NK-92 (cell line): ENCODE measurements around the gene UGGT1.
"Not testable (repeated sequence)": the region's sequence is repeated elsewhere in the genome, so short reads cannot be mapped to it uniquely, and the experiment has no call there.

Source experiments
- DNase-seq: peaks from one replicate; lab custom pipeline; 2025; ENCODE audit not compliant: unreplicated experiment; lab: John Stamatoyannopoulos, UW

UGGT1 gene

DNA sequence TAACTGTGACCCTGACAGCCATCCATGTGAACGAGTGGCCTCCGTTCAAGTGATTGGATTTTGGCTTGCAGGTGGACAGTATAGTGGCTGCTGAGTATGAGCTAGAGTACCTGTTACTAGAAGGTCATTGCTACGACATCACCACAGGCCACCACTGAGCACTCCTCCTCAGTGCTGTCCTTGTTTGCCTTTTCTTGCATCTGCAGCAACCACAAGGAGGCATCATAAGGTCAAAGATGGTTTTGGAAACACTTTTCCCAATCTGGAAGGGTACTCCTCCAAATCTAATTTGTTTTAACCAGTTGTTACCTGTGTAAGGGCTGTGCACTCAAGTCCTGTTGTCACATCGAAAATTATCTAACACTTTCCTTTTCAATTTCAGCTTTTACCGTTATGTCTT lies 81.2 kb downstream of the UGGT1 start:
- DNase-seq = no peak

DNA sequence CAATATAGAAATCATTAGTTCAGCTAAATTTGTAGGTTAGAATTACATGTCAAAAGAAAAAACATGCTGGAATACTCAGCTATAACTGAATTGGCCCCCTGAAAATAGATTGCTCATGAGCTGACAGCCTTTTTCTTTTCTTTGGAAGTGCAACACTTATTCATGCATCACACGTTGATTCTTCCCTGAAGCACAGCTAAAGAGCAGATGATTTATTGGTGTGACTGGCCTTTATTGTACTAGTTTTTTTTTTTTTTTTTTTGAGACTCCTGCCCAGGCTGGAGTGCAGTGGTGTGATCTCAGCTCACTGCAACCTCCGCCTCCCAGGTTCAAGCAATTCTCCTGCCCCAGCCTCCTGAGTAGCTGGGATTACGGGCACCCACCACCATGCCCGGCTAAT lies 83.1 kb downstream of the UGGT1 start:
- DNase-seq = not testable (repeated sequence)

DNA sequence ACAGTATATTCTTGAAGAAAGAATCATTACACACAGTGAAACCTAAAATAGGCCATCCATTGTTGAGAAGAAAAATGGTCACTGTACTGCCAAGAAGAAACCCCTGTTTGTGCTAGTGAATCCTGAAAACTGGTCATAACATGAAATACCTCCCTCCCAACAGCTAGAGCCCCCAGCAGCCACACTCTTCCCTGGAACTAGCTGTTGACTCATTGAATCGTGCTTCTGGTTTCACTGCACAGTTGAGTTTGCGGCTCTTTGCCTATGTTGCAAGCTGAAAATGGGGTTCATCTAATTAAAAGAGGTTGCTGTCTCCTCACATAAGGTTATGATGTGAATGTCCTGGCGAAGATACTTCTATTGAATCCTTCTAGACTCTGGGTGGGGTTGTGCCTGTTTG lies 86.3 kb downstream of the UGGT1 start:
- DNase-seq = no peak

DNA sequence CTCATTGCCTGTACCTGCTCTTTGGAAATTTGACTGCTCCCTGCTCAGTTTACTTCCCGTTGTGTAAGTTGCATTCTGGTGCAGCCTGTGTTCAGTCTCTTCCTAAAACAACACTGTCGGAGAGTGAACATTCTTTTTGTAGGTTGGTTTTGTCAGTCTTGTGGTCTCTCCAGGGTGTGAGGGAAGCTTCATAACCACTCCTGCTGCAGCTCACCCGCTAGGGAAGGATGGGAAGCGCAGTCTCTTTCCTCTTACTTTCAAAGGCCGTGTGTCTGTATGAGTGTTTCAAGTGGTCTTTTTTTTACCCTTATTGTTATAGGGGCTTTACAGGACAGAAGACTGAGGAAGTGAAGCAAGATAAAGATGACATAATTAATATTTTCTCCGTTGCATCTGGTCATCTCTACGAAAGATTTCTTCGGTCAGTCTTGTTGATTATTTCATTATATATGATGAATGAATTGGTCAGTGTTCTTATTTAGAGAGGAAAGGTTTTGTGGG lies 87.2 kb downstream of the UGGT1 start:
- no peak for DNase-seq

DNA sequence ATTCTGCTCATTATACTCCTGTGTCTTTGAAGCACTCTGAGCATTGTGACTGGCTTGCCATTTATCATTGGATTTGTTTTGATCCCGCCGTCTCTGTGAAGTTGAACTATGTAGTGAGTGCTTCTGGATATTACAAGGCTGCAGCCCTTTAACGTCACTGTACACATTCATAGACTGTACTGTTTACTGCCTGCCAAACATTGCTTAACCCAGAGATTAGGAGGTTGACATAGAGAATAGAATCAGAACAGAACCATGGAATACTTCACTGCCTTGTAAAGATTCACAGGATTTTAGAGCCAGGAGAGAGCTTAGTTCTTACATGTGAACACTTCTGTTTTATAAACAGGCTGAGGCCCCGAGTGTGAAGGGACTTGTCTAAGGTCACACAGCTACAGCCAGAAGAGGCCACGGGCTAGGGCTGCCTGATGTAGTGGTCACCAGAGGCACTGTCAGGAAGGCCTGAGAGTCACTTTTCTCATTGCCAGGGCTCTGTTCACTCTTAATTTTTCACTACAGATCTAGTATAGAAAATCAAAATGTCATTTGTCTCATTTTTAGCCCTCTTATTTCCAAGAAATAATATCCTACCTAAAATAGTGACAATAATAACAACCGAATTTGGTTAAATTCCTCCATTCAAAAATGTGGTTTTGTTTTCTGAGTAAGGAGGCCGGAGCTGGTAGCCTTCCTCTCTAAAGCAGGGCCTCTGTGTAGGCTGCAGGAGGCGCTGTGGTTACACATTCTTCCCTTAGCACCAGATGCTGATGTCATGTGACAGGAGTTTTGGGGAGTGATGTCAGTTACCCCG lies 87.9 kb downstream of the UGGT1 start:
- no peak for DNase-seq

DNA sequence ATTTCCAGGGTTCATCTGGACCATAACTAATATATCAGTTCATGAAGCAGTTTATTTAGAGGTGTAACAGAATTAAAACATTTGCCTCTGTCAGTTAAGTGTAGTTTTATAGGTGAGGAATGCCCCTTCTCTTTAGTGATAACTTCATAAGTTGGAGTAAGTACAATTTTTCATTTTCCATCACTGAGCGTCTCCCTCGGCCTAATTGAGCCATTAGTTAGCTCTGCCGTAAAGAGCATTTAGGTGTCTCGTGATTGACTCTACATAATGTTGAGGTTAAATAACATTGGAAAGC lies 88.4 kb downstream of the UGGT1 start:
- DNase-seq = no peak

DNA sequence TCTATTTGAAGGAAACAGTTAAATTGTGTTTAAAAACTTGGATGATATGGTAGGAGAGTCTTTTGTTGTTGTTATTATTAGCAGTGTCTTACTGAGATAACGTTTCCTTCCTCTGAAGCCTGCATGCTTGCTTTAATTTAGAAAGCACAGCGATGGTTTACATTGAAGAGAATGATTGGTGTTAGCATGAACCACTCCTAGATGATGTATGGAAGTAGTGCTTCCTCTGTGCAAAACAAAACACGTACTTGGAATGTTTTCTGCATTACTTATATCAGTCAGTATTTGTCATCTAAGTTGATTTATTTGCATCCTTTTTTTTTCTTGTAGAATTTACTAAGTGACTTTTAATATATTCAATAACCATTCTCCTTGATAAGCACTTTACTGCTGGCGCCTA lies 89.0 kb downstream of the UGGT1 start:
- DNase-seq = no peak

DNA sequence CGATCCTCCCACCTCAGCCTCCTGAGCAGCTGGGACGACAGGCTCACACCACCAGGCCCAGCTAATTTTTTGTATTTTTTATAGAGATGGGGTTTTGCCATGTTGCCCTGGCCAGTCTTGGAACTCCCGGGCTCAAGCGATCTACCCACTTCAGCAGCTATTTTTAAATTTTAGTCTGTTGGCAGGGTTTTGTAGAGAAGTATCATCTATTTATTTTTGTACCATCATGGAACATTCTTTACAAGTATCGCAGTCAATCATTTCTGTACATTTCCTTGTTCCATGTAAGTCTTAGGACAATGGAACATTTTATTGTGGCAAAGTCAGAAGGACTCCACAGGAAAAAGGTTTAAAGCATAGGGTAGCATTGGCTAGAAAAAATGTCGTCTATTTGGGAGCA lies 94.6 kb downstream of the UGGT1 start:
- no peak for DNase-seq

DNA sequence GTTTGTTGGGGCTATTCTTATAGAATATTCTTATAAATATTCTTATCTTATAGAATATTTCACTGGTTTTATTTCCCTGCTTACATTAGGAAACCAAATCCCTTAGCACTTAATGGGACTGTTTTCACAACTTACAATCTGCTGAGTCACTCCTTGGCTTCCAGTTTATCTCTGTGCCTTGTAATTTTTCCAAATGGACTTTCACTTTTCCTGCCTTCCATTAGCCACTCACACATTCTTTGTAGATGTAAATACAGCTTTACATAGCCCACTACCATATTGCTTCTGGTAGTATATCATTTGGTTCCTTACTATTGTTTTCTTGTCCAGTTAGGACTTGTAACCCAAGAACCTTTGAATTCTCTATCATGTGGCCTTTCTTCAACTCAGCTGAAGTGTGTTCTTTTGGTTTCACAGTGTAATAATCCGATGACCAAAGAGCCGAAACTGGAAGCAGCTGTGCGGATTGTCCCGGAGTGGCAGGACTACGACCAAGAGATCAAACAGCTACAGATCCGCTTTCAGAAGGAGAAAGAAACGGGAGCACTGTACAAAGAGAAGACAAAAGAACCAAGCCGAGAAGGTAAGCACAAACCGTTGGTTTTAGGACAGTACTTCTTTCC lies 96.1 kb downstream of the UGGT1 start:
- DNase-seq = no peak

DNA sequence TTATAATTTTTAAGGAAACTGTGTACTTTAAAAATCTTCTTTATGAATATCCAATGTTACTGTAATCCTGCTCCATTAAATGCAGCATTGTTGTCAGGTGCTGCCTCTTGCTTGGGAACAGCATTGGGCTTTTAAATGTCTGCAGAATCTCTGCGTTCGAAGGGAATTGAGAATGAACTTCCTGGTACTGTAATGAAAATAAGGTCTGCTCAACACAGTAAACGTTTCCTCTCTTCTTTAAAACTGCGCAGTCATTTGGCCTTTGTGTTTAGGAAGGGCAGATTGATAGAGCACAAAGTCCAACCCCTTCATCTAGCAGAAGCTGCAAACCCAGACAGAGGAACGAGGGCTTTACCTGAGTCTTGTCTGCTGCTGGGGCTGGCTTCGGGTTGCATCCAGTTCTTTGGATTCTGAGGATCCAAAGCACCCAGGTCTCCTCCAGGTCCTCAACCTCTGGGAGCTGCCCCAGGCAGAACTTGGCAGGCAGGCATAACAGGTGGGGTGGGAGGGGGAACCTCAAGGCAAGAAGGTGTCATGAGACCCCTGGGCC lies 104.5 kb downstream of the UGGT1 start:
- no peak for DNase-seq

DNA sequence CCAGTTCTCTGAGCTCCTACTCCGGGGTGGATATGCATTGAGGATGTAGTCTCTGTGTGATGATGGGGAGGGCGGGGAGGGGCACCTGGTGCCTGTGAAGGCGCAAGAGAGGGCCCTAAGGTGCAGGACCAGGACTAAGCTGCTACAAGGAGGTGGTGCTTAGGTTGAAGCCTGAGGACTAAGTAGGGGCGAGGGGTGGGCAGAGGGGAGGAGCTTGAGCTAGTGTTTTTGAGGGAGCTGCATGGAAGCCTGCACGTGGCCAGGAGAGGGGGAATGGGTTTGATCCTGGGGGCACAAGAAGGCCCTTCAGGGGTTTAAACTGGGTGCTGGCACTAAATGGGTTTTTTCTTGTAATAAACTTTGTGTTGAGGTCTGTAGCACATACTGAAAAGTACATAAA lies 105.0 kb downstream of the UGGT1 start:
- DNase-seq = no peak

DNA sequence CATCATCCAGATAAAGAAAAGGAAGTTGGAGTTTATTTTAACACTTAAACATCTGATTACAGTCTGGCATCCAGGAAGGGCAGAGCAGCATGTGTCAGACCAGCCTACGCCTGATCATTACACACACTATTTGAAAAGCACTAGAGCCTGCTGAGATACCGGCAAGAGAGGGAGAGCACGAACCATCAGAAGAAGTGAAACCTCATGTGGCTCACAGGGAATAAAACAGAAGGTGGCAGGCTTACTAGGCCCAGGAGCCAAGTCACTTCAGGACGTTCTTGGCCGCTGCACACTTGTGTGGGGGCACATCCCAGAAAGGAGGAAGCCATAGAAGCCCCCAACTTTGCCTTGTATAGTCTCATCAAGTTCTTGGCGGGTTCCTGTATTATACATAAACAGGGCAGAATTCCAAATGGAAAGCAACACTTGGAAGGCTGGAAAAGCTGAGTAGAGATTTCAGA lies 105.5 kb downstream of the UGGT1 start:
- DNase-seq = no peak

DNA sequence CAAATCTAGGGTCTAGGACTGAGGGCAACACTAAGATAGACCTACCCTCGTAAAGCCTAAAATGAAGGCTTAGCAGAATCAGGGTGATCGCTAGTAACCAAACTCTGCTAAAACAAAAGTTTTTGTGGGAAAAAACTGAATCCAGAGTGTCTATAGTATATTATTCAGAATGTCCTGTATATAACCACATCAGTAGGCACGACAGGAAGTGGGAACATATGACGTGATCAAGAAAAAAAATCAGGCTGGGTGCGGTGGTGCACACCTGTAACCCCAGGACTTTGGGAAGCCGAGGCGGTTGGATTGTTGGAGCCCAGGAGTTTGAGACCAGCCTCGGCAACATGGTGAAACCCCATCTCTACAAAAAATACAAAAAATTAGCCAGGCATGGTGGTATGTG lies 106.1 kb downstream of the UGGT1 start:
- no peak for DNase-seq

DNA sequence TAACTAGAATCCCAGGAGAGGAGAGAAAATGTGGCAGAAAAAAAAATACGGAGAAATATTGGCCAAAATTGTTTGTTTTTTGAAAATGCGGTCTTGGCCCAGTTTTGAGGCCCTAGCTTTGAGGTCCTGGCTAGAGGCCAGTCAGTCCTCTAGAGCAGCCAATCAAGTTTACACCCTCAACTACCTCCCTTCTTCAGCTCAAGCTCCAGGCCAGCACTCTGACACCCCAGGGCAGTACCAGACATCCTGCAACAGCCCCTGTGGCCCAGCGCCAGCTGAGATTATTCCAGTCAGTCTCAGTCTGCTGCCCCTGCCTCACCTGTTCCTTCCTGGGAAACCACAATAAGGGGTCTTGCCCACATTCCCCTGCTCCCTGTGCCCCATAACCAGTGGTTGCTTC lies 107.7 kb downstream of the UGGT1 start:
- DNase-seq = no peak

DNA sequence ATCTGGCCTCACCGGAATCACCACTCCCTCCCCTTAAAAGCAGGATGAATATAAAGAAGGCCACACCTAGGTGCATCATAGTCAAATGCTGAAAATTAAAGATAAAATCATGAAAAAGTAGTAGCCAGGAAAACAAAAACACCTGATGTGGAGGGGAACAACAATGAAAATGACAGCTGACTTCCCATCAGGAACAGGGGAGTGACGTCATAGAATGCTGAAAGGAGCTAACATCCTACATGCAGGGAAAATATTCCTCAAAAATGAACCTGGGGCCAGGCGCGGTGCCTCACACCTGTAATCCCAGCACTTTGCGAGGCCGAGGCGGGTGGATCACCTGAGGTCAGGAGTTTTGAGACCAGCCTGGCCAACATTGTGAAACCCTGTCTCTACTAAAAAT lies 108.1 kb downstream of the UGGT1 start:
- DNase-seq = no peak

DNA sequence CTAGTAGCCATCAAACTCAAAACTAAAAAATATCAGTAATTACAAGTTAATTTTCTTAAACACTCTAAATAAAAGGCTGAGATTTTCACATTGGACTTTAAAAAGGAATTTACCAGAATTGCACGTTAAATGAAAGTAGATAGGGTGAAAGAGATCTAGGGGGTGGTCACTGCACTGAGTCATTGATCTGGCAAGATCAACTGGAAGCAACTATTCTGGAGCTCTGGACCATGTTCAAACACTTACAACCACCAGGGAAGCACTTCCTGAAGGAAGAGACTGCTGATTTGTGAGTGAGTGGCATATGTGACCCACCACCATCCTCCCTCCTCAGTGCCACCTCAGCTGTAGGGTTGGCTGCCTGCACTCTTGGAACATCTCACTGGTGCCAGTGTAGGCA lies 111.8 kb downstream of the UGGT1 start:
- no peak for DNase-seq

DNA sequence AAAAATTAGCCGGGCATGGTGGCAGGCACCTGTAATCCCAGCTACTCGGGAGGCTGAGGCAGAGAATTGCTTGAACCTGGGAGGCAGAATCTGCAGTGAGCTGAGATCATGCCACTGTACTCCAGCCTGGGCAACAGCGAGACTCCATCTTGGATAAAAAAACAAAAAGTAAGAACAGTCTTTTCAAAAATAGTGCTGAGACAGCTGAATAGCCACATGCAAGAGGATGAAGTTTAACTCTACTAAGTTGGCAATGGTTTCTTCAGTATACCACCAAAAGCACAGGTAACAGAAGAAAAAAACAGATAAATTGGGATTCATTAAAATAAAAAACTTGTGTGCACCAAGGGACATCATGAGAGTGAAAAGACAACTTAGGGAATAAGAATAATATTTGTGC lies 115.2 kb downstream of the UGGT1 start:
- no peak for DNase-seq

DNA sequence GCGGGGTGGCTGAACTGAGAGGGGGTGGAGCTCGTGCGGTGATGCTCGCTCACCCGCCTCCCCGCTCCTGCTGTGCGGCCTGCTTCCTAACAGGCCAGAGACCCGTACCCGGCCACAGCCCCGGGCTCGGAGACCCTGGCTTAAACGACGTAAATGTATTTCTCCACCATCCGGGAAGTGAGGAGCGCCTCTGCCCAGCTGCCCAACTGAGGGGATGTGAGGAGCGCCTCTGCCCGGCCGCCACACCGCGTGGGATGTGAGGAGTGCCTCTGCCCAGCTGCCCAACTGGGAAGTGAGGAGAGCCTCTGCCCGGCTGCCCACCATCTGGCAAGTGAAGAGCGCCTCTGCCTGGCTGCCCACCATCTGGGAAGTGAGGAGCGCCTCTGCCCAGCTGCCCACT lies 117.0 kb downstream of the UGGT1 start:
- no peak for DNase-seq

DNA sequence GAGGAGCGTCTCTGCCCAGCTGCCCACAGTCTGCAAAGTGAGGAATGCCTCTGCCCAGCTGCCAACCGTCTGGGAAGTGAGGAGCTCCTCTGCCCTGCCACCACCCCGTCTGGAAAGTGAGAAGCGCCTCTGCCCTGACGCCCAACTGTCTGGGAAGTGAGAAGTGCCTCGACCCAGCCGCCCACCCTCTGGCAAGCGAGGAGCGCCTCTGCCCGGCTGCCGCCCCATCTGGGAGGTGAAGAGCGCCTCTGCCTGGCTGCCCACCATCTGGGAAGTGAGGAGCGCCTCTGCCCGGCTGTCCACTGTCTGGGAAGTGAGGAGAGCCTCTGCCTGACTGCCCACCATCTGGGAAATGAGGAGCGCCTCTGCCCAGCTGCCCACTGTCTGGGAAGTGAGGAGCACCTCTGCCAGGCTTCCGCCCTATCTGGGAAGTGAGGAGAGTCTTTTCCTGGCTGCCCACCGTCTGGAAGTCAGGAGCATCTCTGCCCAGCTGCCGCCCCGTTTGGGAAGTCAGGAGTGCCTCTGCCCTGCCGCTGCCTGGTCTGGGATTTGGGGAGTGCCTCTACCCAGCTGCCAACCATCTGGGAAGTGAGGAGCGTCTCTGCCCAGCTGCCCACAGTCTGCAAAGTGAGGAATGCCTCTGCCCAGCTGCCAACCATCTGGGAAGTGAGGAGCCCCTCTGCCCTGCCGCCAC lies 117.8 kb downstream of the UGGT1 start:
- not testable (repeated sequence) for DNase-seq

DNA sequence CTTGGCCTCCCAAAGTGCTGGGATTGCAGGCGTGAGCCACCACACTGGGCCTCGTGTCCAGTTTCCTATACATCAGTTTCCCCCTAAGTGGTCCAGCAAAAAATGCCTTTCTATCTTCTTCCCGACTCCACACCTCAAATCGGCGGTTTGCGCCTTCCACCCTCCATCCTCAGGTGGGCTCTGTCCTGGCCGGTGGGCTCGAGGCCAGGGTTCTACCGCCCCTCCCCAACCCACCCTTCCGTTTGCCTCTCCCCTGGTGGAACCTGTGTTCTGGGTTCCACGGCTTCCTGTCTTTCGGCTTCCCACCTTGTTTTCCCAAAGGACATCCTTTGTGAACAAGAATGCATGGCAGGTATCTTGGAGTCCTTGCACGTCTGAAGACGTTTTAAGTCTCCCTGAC lies 123.3 kb downstream of the UGGT1 start:
- no peak for DNase-seq

DNA sequence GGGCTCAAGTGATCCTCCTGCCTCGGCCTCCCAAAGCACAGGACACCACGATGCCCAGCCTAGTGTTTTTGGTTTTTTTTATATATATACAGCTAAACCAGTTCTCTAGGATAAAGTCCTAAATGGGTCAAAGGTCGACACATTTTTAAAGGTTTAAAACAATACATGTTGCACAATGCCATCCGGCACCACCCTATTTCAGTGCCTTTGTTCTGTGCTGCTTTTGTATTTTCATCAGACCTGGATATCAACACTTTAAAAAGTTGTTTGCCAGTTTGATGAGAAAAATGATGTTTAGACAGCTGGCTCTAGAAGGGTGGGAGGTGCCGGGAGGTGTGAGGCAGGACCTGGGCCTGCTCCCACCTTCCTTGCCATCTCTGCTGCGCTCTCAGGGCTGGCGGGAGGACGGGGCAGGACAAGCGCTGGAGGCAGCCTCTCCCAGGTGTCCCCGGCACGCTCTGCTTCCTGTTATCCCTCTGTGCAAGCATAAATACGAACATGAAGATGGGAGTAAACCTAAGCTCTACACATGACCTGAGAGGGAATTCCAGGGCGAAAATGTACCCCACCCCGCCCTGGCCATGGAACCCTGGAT lies 124.0 kb downstream of the UGGT1 start:
- DNase-seq = no peak
